ENCODE results near the gene SLC16A5.

DNA sequence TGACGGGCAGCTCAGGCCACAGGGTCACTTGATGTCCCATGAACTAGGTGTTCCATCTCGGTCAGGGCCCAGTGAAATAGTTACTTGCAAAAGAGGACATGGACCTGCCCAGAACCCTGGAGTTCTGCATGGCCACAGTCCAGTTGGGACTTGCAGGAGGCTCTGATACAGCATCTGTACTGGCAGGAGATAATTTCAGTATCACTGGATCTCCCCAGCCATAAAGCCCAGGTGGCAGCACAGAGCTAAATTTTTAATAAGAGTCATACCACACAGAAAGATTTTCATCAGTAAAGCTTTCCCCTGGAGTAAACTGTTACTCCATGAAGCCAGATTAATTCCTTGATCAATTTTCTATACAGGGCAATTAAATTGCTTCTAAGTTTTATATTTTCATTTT is 18.0 kb upstream of the SLC16A5 start:
- TF ChIP-seq, protein P1, sequence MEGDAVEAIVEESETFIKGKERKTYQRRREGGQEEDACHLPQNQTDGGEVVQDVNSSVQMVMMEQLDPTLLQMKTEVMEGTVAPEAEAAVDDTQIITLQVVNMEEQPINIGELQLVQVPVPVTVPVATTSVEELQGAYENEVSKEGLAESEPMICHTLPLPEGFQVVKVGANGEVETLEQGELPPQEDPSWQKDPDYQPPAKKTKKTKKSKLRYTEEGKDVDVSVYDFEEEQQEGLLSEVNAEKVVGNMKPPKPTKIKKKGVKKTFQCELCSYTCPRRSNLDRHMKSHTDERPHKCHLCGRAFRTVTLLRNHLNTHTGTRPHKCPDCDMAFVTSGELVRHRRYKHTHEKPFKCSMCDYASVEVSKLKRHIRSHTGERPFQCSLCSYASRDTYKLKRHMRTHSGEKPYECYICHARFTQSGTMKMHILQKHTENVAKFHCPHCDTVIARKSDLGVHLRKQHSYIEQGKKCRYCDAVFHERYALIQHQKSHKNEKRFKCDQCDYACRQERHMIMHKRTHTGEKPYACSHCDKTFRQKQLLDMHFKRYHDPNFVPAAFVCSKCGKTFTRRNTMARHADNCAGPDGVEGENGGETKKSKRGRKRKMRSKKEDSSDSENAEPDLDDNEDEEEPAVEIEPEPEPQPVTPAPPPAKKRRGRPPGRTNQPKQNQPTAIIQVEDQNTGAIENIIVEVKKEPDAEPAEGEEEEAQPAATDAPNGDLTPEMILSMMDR (IDR thresholded peaks at IDR 0.05), result no peak
- no peak for TF ChIP-seq POLR2A (IDR thresholded peaks at IDR 0.05)
